Cardiac fibroblast (primary cell): ENCODE data around the gene PTPN4.

Experiments
- DNase-seq, 2 donors: peaks; one replicate each; pipeline versions ENCODE4 v3.0.0 to v3.0.0-alpha.2; 2010; ENCODE audit warnings: low read depth in 2 of 2
- H3K4me3 ChIP-seq, 2 donors: replicated peaks in 1 of 2; 1 replicate in 1 of 2; 2 replicates in 1 of 2; pipeline ENCODE4 v1.5.1; 2011; ENCODE audit warnings: low read depth in 2 of 2, low read length in 2 of 2, mild to moderate bottlenecking in 2 of 2, moderate library complexity in 1 of 2
- TF ChIP-seq, protein P1 (sequence below): IDR thresholded peaks from one replicate; pipeline ENCODE4 v1.5.1; 2011; ENCODE audit warnings: low read depth, mild to moderate bottlenecking, low read length, inconsistent platforms

PTPN4 gene

DNA sequence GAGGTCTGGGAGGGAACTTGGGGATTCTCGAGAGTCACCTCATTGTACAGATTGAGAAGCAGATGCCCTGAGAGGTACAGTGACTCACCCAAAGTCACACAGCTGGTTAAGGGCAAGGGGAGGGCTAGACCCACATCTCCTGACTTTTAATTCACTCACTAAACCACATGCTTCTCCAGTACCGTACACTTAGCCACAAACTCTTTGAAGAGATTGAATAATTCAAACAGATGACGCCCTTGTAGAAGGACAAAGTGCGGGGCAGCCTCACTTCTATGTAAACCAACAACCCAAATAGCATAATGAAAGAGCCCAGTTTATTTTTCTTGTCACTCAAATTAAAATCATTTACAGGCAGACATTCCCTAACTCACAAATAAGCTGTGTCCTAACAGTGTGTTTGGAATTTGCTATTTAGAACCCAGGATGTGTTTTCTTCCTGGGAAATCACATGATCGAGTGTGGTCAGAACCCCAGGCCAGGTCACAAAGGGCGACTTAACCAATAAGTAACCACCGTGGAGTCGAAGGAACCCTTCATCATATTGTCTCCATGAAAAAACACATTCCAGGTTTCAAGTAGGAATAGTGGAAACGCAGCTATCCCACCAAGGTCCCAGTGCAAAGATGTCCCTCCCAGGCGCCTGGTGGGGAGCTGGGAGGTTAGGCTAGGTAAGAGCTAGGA lies 35.8 kb upstream of the PTPN4 start:
- no peak for DNase-seq
- TF ChIP-seq, protein P1, sequence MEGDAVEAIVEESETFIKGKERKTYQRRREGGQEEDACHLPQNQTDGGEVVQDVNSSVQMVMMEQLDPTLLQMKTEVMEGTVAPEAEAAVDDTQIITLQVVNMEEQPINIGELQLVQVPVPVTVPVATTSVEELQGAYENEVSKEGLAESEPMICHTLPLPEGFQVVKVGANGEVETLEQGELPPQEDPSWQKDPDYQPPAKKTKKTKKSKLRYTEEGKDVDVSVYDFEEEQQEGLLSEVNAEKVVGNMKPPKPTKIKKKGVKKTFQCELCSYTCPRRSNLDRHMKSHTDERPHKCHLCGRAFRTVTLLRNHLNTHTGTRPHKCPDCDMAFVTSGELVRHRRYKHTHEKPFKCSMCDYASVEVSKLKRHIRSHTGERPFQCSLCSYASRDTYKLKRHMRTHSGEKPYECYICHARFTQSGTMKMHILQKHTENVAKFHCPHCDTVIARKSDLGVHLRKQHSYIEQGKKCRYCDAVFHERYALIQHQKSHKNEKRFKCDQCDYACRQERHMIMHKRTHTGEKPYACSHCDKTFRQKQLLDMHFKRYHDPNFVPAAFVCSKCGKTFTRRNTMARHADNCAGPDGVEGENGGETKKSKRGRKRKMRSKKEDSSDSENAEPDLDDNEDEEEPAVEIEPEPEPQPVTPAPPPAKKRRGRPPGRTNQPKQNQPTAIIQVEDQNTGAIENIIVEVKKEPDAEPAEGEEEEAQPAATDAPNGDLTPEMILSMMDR = no peak
- H3K4me3 ChIP-seq = no peak overlapping the region

DNA sequence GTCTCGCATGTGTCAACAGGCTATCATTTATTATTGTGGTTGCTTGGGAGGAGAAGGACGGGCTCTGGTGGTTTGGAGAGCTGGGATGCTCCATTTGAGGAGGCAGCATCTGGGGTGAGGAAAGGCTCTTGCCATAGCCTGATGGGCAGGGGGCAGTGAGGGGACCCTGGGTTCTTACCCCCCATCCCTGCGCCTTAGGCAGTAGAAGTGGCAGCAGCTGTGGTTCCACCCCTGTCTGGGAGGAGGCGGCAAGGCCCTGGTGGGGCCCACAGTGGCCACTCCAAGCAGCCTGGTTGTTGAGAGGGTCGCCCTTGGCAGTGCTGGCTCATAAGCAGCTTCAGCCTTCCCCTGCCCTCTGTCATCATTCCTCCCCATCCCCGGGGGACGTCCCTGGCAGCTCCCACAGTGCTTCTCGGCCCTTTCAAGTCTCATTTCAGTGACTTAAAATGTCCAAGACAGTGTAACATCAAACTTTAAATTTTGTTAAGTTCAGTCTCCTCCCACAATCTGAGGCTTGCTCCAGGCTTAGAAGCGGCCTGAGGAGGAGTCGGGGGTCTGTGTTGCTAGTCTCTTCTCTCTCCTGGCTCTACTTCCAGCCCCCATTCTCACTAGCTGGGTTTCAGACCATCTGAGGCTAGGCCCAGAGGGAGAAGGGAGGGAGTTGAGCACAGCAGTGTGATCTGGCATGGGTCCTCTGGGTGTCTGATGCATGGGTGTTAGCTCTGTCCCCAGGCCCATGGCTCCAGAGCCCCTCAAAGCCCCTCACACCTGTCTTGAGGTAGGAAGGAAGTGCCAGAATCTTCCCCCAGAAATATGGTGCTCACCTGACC lies 34.9 kb upstream of the PTPN4 start:
- no peak for DNase-seq
- no peak overlapping the region for H3K4me3 ChIP-seq
- TF ChIP-seq, protein P1 = no peak

DNA sequence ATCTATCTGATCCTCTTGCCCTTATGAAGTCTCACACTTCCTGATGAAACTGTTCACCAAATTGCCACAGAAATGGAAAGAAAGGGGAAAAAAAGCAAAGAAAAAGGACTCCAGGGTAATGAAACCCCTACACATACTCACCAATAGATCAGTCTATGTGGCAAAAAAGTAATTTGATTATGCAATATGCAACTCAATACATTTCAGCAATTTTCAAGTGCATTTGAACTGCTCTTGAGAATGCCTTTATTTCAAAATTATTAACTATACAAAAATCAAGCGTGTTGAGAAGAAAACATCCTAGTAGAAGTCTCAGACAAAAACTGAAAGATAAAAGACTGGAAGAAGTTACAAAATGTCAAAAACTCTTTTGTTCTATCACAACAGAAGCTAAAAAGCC lies 32.2 kb upstream of the PTPN4 start:
- H3K4me3 ChIP-seq = no peak overlapping the region
- TF ChIP-seq, protein P1 = no peak
- DNase-seq = no peak

DNA sequence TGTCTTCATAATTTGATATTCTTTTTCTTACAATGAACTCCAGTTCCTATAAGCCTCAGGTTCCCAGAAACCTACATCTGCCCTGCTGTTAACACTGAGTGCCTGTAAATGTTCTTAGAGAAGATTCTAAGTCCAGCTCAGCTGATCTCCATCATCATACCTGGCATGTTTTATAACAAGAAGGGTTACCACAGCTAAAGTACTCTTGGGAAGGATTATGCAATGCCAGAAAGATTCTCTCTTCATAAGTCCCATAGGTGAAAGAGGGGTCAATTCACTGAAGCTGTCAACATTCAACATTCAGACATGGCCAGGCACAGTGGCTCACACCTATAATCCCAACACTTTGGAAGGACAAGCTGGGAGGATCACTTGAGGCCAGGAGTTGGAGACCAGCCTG lies 31.3 kb upstream of the PTPN4 start:
- no peak overlapping the region for H3K4me3 ChIP-seq
- no peak for DNase-seq
- TF ChIP-seq, protein P1 = no peak

DNA sequence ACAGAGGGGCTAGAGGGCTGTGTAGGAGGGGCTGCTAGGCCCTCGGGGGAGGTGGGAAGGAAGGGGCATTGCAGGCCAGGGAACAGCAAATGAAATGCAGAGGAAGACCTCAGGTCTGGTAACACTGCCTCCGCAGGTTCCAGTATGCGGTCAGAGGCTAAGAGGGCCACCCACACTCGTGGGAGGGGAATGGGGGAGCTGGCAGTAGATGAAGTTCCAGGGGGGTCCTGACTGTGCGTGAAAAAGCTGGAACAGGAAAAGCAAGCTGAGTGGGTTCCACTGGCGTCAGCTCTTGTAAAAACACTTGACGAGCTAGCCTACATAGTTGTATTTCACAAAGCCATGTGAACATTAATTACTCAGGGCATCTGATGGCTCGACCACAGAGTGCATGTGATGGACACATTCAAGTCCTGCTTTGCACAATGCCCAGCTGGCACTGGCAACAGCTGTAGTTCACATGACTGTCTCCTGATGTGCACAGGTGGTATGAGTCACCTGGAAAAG lies 29.0 kb upstream of the PTPN4 start:
- DNase-seq = no peak
- H3K4me3 ChIP-seq = no peak overlapping the region
- TF ChIP-seq, protein P1 = no peak

DNA sequence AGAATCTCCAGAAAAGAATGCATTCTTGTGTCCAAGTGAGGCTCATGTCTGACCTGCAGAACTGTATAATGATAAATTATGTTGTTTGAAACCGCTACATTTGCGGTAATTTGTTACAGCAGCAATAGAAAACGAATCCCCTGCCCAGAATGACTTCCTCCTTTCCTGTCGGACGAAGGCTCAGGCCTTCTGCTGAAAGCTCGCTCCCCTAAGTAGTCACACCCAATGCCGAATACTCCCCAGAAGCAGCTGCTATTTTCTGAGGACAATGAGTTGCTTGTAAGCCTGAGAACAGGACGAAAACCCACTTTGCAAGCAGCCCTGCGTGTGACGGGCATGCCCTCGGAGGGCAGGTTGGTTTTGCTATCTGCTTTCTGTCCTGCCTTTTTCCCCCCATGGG lies 27.7 kb upstream of the PTPN4 start:
- TF ChIP-seq, protein P1 = no peak
- DNase-seq = no peak
- no peak overlapping the region for H3K4me3 ChIP-seq
